Testis (tissue), 3 donors: ENCODE data around the gene PRKN. TPM values are rescaled to one million over a fixed set of nuclear protein-coding genes. Genes with fewer than 3 reads are reported as not detected.

Experiments
- DNase-seq: peaks from one replicate; pipeline ENCODE4 v3.0.0-alpha.2; 2019
- H3K27ac ChIP-seq, 2 donors: fragments of 200-600 bp; sonication (generic); one replicate each; pipeline ENCODE4 v1.5.1; 2019
- H3K27me3 ChIP-seq: fragments of 200-600 bp; sonication (generic); one replicate; pipeline ENCODE4 v1.5.1; 2019
- H3K36me3 ChIP-seq: fragments of 200-600 bp; sonication (generic); one replicate; pipeline ENCODE4 v1.5.1; 2017; ENCODE audit warnings: low read depth; ENCODE audit errors: missing control alignments
- H3K4me1 ChIP-seq: fragments of 200-600 bp; sonication (generic); one replicate; pipeline ENCODE4 v1.5.1; 2019
- H3K4me3 ChIP-seq, 2 donors: fragments of 200-600 bp; sonication (generic); one replicate each; pipeline ENCODE4 v1.5.1; 2017 to 2019
- H3K9me3 ChIP-seq: fragments of 200-600 bp; sonication (generic); one replicate; pipeline ENCODE4 v1.5.1; 2017
- CTCF ChIP-seq, 3 experiments: fragments of 450-650 bp in 2 of 3; fragments of 200-600 bp in 1 of 3; sonication (generic) in 1 of 3; IDR thresholded peaks; one replicate each; pipeline ENCODE4 v1.5.1; 2016 to 2019; ENCODE audit warnings: antibody characterized with exemption in 3 of 3, mild to moderate bottlenecking in 2 of 3, moderate library complexity in 1 of 3
- POLR2A ChIP-seq: fragments of 450-650 bp; IDR thresholded peaks from one replicate; pipeline ENCODE4 v1.6.1; 2017; ENCODE audit warnings: antibody characterized with exemption, mild to moderate bottlenecking, moderate library complexity
- WGBS, 2 donors: methylation state at CpG; one replicate each; pipeline ENCODE4 v1.1.5; 2018; 5-methylcytosine and 5-hydroxymethylcytosine counted together
- intact Hi-C: fragments of 100-400 bp; cut with DNase I; formaldehyde crosslinking; loops from one replicate; pipeline ENCODE4 v1.15.1; 2023; ENCODE audit warnings: low total_unique reads
- polyA plus RNA-seq: library from polyadenylated mRNA; stranded (reverse); fragments of 350-450 nt; fragmentation: Illumina TruSeq; extraction: RNeasy Lipid Tissue Mini Kit (QIAGEN cat#74804); gene quantifications from one replicate; pipeline ENCODE4 v1.2.3, GENCODE V29; 2014; ENCODE audit warnings: low read depth, low replicate concordance; ENCODE audit not compliant: insufficient read depth
- total RNA-seq, 2 donors: library from RNA; depleted of rRNA; stranded (reverse); fragments of >200 nt; gene quantifications; one replicate each; pipeline ENCODE4 v1.2.3, GENCODE V29; 2016

PRKN gene
- total and polyA plus RNA-seq, 3 donors from 2014 or later: 19.1 to 34.5 (median 28.8) TPM

- no peak for DNase-seq
- H3K4me1 ChIP-seq: no peaks in the 10 kb centered on the region
- H3K9me3 ChIP-seq: no peaks in the 10 kb centered on the region
- no peaks in the 10 kb centered on the region for H3K36me3 ChIP-seq
- no peaks in the 10 kb centered on the region for H3K27me3 ChIP-seq
- intact Hi-C loops: no loop called here
- H3K4me3 ChIP-seq: no peak overlapping the region
- H3K27ac ChIP-seq: no peak overlapping the region
- WGBS, 2 donors: 92 to 97% methylated on average over 1 of the region's 1 CpG
- TF ChIP-seq POLR2A: no peak
- no peak for TF ChIP-seq CTCF (IDR thresholded peaks at IDR 0.05)
Measured at GRCh38 chr6:161540532-161540931, 1187.0 kb downstream of the PRKN start.

- no peaks in the 10 kb centered on the region for H3K36me3 ChIP-seq
- no peak overlapping the region for H3K27ac ChIP-seq
- TF ChIP-seq POLR2A: no peak
- no peak for TF ChIP-seq CTCF (IDR thresholded peaks at IDR 0.05)
- no peak for DNase-seq
- H3K4me1 ChIP-seq: no peaks in the 10 kb centered on the region
- WGBS, 2 donors: 80 to 90% methylated on average over 3 of the region's 3 CpGs
- H3K4me3 ChIP-seq: no peak overlapping the region
- no peaks in the 10 kb centered on the region for H3K27me3 ChIP-seq
- intact Hi-C loops: no loop called here
- no peaks in the 10 kb centered on the region for H3K9me3 ChIP-seq
Measured at GRCh38 chr6:161536224-161536630, 1191.3 kb downstream of the PRKN start.

GRCh38 chr6:161534264-161534873, 1193.2 kb downstream of the PRKN start:
- no peaks in the 10 kb centered on the region for H3K4me1 ChIP-seq
- intact Hi-C loops: no loop called here
- H3K36me3 ChIP-seq: no peaks in the 10 kb centered on the region
- no peak overlapping the region for H3K4me3 ChIP-seq
- WGBS, 2 donors: 87 to 93% methylated on average over 13 of the region's 13 CpGs
- no peaks in the 10 kb centered on the region for H3K9me3 ChIP-seq
- no peak overlapping the region for H3K27ac ChIP-seq
- no peaks in the 10 kb centered on the region for H3K27me3 ChIP-seq
- no peak for DNase-seq
- TF ChIP-seq CTCF (IDR thresholded peaks at IDR 0.05) (no peak), POLR2A (no peak)

- DNase-seq: no peak
- intact Hi-C loops: no loop called here
- H3K4me1 ChIP-seq: no peaks in the 10 kb centered on the region
- H3K27ac ChIP-seq: no peak overlapping the region
- H3K27me3 ChIP-seq: no peaks in the 10 kb centered on the region
- 76 to 83% methylated on average over 9 of the region's 9 CpGs for WGBS, 2 donors
- H3K4me3 ChIP-seq: no peak overlapping the region
- TF ChIP-seq CTCF (IDR thresholded peaks at IDR 0.05) (no peak), POLR2A (no peak)
- no peaks in the 10 kb centered on the region for H3K9me3 ChIP-seq
- H3K36me3 ChIP-seq: no peaks in the 10 kb centered on the region
Measured at GRCh38 chr6:161533266-161533665, 1194.3 kb downstream of the PRKN start.

- no peaks in the 10 kb centered on the region for H3K4me1 ChIP-seq
- H3K36me3 ChIP-seq: no peaks in the 10 kb centered on the region
- intact Hi-C loops: no loop called here
Measured at GRCh38 chr6:161532536-161532935, 1195.0 kb downstream of the PRKN start.

More at GRCh38 chr6:161532536-161532935, 1195.0 kb downstream of the PRKN start:
- no peak for DNase-seq
- Histone ChIP-seq H3K9me3 (no peaks in the 10 kb centered on the region), H3K27me3 (no peaks in the 10 kb centered on the region), H3K27ac (no peak overlapping the region), H3K4me3 (no peak overlapping the region)
- TF ChIP-seq POLR2A: no peak
- no peak for TF ChIP-seq CTCF (IDR thresholded peaks at IDR 0.05)
- WGBS, 2 donors: 90 to 91% methylated on average over 6 of the region's 6 CpGs
